ENCODE measurements around the gene FBXO21.

Gene FBXO21

DNA sequence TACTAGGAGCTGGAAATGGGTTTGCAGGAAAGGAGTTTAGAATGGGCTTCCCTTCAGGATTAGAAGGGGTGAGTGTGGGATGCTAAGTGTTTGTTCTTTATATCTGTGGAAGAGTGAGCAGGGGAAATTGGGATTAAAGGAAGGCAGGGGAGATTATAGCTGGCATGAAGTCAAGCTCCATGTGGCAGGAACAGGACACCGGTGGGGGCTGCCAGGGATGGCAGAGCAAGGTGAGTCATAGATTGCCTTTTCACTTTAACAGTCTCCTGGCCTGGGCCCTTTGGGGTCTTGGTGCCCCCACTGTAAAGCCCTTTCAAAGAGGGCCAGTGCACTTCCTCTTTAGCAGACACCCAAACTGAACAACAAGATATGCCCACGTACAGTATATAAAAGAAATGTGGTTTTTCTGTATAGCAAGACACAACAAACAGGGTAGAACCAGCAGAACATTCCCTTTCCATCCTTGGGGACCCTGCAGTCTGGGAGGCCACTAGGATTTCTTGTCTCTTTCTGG lies 23.1 kb upstream of the FBXO21 start:
- Histone ChIP-seq H3K79me2 (ENCODE audit: control insufficient read depth, low read length) (no peaks in the 10 kb centered on the region), H3K4me3 (ENCODE audit: low read length) (no peak overlapping the region), H3K9me2 (replicated peaks; ENCODE audit: control insufficient read depth, low read length) (no peaks in the 10 kb centered on the region), H3K36me3 (ENCODE audit: control insufficient read depth, low read length) (no peaks in the 10 kb centered on the region), H3K9me3 (ENCODE audit: control insufficient read depth, insufficient read depth, low read length) (no peaks in the 10 kb centered on the region), H3K27ac (ENCODE audit: low read depth, low read length) (no peak overlapping the region), H3K4me2 (ENCODE audit: low read length) (no peak overlapping the region), H3K27me3 (ENCODE audit: control insufficient read depth, low read length) (peaks cover 11% of the 10 kb centered on the region; the same call in 1 of the 2 replicates), H3K4me1 (ENCODE audit: control insufficient read depth, low read length) (no peaks in the 10 kb centered on the region), H3F3A (ENCODE audit: control insufficient read depth, insufficient read depth) (no peaks in the 10 kb centered on the region), H4K20me1 (ENCODE audit: control insufficient read depth, insufficient read depth, low read depth, low read length) (no peaks in the 10 kb centered on the region)
- TF ChIP-seq EZH2phosphoT487 (IDR thresholded peaks at IDR 0.05; ENCODE audit: borderline replicate concordance, low read length) = no peak
- TF ChIP-seq, protein P1, sequence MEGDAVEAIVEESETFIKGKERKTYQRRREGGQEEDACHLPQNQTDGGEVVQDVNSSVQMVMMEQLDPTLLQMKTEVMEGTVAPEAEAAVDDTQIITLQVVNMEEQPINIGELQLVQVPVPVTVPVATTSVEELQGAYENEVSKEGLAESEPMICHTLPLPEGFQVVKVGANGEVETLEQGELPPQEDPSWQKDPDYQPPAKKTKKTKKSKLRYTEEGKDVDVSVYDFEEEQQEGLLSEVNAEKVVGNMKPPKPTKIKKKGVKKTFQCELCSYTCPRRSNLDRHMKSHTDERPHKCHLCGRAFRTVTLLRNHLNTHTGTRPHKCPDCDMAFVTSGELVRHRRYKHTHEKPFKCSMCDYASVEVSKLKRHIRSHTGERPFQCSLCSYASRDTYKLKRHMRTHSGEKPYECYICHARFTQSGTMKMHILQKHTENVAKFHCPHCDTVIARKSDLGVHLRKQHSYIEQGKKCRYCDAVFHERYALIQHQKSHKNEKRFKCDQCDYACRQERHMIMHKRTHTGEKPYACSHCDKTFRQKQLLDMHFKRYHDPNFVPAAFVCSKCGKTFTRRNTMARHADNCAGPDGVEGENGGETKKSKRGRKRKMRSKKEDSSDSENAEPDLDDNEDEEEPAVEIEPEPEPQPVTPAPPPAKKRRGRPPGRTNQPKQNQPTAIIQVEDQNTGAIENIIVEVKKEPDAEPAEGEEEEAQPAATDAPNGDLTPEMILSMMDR (IDR thresholded peaks at IDR 0.05; ENCODE audit: low read depth, low read length, poor library complexity, severe bottlenecking) = no peak

GRCh38 chr12:117212563-117213190 lies 22.4 kb upstream of the FBXO21 start:
- H3K36me3 ChIP-seq (ENCODE audit: control insufficient read depth, low read length) = no peaks in the 10 kb centered on the region
- no peak overlapping the region for H3K4me2 ChIP-seq (ENCODE audit: low read length)
- H3K9me3 ChIP-seq (ENCODE audit: control insufficient read depth, insufficient read depth, low read length) = no peaks in the 10 kb centered on the region
- no peak for TF ChIP-seq EZH2phosphoT487 (IDR thresholded peaks at IDR 0.05; ENCODE audit: borderline replicate concordance, low read length)
- TF ChIP-seq, protein P1 (IDR thresholded peaks at IDR 0.05; ENCODE audit: low read depth, low read length, poor library complexity, severe bottlenecking) = peak; percentile 91
- no peaks in the 10 kb centered on the region for H3K4me1 ChIP-seq (ENCODE audit: control insufficient read depth, low read length)
- no peaks in the 10 kb centered on the region for H3K9me2 ChIP-seq (replicated peaks; ENCODE audit: control insufficient read depth, low read length)
- H3F3A ChIP-seq (ENCODE audit: control insufficient read depth, insufficient read depth) = no peaks in the 10 kb centered on the region
- H3K4me3 ChIP-seq (ENCODE audit: low read length) = no peak overlapping the region
- no peak overlapping the region for H3K27ac ChIP-seq (ENCODE audit: low read depth, low read length)
- H3K79me2 ChIP-seq (ENCODE audit: control insufficient read depth, low read length) = no peaks in the 10 kb centered on the region
- no peaks in the 10 kb centered on the region for H4K20me1 ChIP-seq (ENCODE audit: control insufficient read depth, insufficient read depth, low read depth, low read length)
- peaks cover 11% of the 10 kb centered on the region; the same call in 1 of the 2 replicates for H3K27me3 ChIP-seq (ENCODE audit: control insufficient read depth, low read length)

DNA sequence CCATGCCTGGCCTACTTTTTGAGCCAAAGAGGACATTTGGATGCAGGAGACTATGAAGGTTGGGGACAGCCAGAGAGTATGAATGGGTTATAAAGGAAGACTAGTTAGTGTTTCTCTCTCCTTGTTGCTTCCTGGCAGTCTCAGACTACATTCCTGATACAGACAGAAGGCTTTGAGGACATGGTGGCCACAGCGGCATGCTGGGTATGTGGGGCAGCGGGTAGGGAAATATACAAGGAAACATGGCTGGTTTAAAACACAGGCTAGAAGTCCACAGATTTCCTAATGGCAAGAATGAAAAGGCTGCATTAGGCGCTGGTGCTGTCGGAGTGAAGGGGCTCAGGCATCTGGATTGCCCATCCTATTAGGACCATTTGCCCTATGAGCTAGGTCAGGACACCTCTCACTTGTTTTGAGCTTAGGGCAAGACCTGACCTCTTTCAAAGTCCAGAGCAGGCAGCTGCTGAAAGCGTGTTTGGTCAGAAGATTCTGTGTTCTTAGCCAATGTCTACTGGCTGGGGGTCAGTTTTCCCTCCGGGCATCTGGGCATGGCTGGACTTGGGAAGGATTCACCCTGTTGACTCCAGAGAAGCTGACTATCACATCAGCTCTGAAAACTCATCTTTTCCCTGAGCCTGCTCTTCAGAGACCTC lies 20.1 kb upstream of the FBXO21 start:
- Histone ChIP-seq H4K20me1 (ENCODE audit: control insufficient read depth, insufficient read depth, low read depth, low read length) (no peaks in the 10 kb centered on the region), H3F3A (ENCODE audit: control insufficient read depth, insufficient read depth) (no peaks in the 10 kb centered on the region), H3K36me3 (ENCODE audit: control insufficient read depth, low read length) (no peaks in the 10 kb centered on the region), H3K79me2 (ENCODE audit: control insufficient read depth, low read length) (no peaks in the 10 kb centered on the region), H3K4me3 (ENCODE audit: low read length) (no peak overlapping the region), H3K27me3 (ENCODE audit: control insufficient read depth, low read length) (peaks cover 13% of the 10 kb centered on the region; the same call in 1 of the 2 replicates), H3K9me2 (replicated peaks; ENCODE audit: control insufficient read depth, low read length) (no peaks in the 10 kb centered on the region), H3K27ac (ENCODE audit: low read depth, low read length) (no peak overlapping the region), H3K4me1 (ENCODE audit: control insufficient read depth, low read length) (no peaks in the 10 kb centered on the region), H3K9me3 (ENCODE audit: control insufficient read depth, insufficient read depth, low read length) (no peaks in the 10 kb centered on the region), H3K4me2 (ENCODE audit: low read length) (no peak overlapping the region)
- TF ChIP-seq EZH2phosphoT487 (IDR thresholded peaks at IDR 0.05; ENCODE audit: borderline replicate concordance, low read length) = no peak

GRCh38 chr12:117209626-117210025 lies 19.4 kb upstream of the FBXO21 start:
- Histone ChIP-seq H3F3A (ENCODE audit: control insufficient read depth, insufficient read depth) (no peaks in the 10 kb centered on the region), H3K27me3 (ENCODE audit: control insufficient read depth, low read length) (peaks cover 13% of the 10 kb centered on the region; the same call in 1 of the 2 replicates), H3K79me2 (ENCODE audit: control insufficient read depth, low read length) (no peaks in the 10 kb centered on the region), H3K4me1 (ENCODE audit: control insufficient read depth, low read length) (no peaks in the 10 kb centered on the region), H3K4me2 (ENCODE audit: low read length) (no peak overlapping the region), H3K9me2 (replicated peaks; ENCODE audit: control insufficient read depth, low read length) (no peaks in the 10 kb centered on the region), H3K27ac (ENCODE audit: low read depth, low read length) (no peak overlapping the region), H4K20me1 (ENCODE audit: control insufficient read depth, insufficient read depth, low read depth, low read length) (no peaks in the 10 kb centered on the region), H3K36me3 (ENCODE audit: control insufficient read depth, low read length) (no peaks in the 10 kb centered on the region), H3K4me3 (ENCODE audit: low read length) (no peak overlapping the region), H3K9me3 (ENCODE audit: control insufficient read depth, insufficient read depth, low read length) (no peaks in the 10 kb centered on the region)
- no peak for TF ChIP-seq EZH2phosphoT487 (IDR thresholded peaks at IDR 0.05; ENCODE audit: borderline replicate concordance, low read length)
- TF ChIP-seq, protein P1 (IDR thresholded peaks at IDR 0.05; ENCODE audit: low read depth, low read length, poor library complexity, severe bottlenecking) = no peak

All from DOHH2 (cell line).